Activated T-cell treated with anti-CD3 and anti-CD28 coated beads, Interleukin-2, amount 50 U/mL, for 24 hours (primary cell): ENCODE measurements around the gene PTPRK.

Source experiments
- DNase-seq: peaks from one replicate; pipeline ENCODE4 v3.0.0-alpha.2; 2020
- H3K27ac Mint-ChIP-seq: 2 replicates; pipeline ENCODE4 v1.8.0; 2020; ENCODE audit warnings: mild to moderate bottlenecking, mixed read lengths
- H3K27me3 Mint-ChIP-seq: 2 replicates; pipeline ENCODE4 v1.8.0; 2020; ENCODE audit warnings: mixed read lengths
- H3K36me3 Mint-ChIP-seq: 2 replicates; pipeline ENCODE4 v1.8.0; 2020; ENCODE audit warnings: low read depth, mixed read lengths
- H3K4me1 Mint-ChIP-seq: 2 replicates; pipeline ENCODE4 v1.8.0; 2020; ENCODE audit warnings: low read depth, mixed read lengths
- H3K4me3 Mint-ChIP-seq: 2 replicates; pipeline ENCODE4 v1.8.0; 2020; ENCODE audit warnings: mild to moderate bottlenecking, moderate library complexity, mixed read lengths
- H3K9me3 Mint-ChIP-seq: 2 replicates; pipeline ENCODE4 v1.8.0; 2020; ENCODE audit warnings: mixed read lengths

Gene PTPRK

DNA sequence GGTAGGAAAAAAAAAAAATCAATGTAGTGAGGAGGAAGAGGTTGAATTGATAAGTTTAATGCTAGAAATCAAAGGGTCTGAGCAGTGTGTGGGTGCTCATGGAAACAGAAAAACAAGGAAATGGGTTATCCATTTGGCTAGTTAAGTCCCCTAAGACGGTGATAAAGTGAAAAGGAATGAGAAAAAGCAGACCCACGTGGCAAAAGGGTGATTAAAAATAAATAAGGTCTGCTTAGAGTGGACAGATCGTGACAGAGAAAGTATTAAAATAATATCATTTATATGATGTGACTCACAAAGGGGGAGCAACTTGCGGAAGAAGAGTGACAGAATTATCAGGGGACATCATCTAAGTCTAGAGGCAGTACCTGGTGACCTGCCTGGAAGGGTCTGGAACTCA, 367.8 kb downstream of the PTPRK start:
- Mint-ChIP-seq H3K36me3 (no peaks in the 10 kb centered on the region), H3K4me1 (peaks cover 1% of the 10 kb centered on the region), H3K27me3 (no peaks in the 10 kb centered on the region), H3K9me3 (no peaks in the 10 kb centered on the region), H3K4me3 (no peak overlapping the region), H3K27ac (no peak overlapping the region)
- DNase-seq: no peak

DNA sequence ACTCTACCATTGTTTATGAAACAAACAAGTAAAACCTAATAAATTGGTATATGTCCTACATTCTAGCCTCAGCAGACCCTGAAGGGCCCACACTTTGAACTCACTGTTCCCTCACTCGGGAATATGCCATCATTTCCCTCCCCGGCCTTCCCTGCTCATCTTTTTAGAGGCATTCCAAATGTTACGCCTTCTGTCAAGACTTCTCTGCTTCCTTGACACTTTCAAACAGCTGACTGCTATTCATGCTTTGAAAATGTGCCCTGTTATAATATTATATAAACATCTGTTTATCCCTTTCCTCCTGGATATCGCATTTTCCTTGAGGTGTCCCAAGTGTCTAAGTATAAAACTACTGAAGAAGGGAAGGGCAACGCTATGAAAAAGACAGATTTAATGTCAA, 370.0 kb downstream of the PTPRK start:
- no peak for DNase-seq
- Mint-ChIP-seq H3K27me3 (no peaks in the 10 kb centered on the region), H3K27ac (no peak overlapping the region), H3K4me3 (no peak overlapping the region), H3K9me3 (no peaks in the 10 kb centered on the region), H3K36me3 (no peaks in the 10 kb centered on the region), H3K4me1 (no peaks in the 10 kb centered on the region)

DNA sequence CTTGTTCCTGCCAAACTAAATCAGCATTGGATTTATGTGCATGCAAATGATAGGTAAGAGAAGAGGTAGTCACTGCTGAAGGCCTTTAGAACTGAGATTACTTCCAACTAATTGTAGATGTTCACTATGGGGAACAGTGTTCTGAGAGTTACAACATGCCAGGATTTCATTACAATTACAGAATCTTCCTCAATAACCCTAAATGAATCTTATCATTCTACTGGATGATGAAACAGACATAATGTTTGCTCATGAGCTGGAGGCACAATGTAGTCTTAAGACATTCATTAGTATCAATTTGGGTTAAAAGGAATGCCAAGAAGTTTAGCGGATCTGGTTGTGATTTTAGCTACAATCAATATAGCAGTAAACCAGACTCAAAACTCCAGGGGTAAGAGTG, 370.6 kb downstream of the PTPRK start:
- Mint-ChIP-seq H3K4me1 (peaks cover 2% of the 10 kb centered on the region), H3K36me3 (no peaks in the 10 kb centered on the region)

DNA sequence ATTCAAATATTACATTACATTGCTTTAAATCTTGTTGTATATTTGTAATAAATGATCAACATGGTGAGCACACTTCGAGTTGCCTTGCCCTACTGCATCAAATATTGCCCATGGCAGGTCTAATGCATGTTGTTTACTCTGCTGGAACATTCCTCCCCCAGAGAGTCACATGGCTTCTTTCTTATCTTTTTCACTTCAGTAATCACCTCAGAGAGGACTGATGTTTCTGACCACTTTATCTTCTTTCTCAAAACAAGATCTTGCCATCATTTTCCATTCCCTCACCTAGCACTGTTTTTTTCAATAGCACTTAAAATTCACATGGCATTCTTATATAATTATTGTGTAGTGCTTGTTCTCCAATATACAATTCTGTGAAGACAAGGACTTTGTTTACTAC, 376.1 kb downstream of the PTPRK start:
- Mint-ChIP-seq H3K4me1 (peaks cover 11% of the 10 kb centered on the region), H3K4me3 (no peak overlapping the region), H3K27ac (no peak overlapping the region), H3K36me3 (no peaks in the 10 kb centered on the region), H3K9me3 (no peaks in the 10 kb centered on the region), H3K27me3 (no peaks in the 10 kb centered on the region)
- DNase-seq: no peak

More for the DNA sequence above, 370.6 kb downstream of the PTPRK start:
- DNase-seq: no peak
- H3K4me3 Mint-ChIP-seq: no peak overlapping the region
- no peaks in the 10 kb centered on the region for H3K27me3 Mint-ChIP-seq
- H3K27ac Mint-ChIP-seq: no peak overlapping the region
- no peaks in the 10 kb centered on the region for H3K9me3 Mint-ChIP-seq

DNA sequence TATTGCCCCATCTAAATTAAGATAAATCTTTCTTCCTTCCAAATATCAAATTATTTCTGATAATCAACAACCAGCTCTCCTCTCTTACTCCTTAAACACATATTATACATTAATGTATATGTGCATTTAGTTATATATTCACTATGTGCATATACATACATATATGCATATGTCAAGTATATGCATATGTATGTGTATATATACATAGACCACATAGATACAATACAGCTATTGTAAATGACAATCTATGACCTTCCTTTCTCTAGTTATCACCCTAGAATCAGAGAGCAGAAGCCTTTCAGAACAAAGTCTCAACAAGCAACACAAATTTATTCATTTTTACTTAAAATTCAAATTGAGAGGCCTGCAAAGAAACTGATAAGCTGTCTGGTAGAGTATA, 378.5 kb downstream of the PTPRK start:
- no peaks in the 10 kb centered on the region for H3K9me3 Mint-ChIP-seq
- no peak overlapping the region for H3K4me3 Mint-ChIP-seq
- H3K36me3 Mint-ChIP-seq: no peaks in the 10 kb centered on the region
- no peaks in the 10 kb centered on the region for H3K27me3 Mint-ChIP-seq
- H3K27ac Mint-ChIP-seq: no peak overlapping the region
- H3K4me1 Mint-ChIP-seq: peaks cover 11% of the 10 kb centered on the region
- no peak for DNase-seq

DNA sequence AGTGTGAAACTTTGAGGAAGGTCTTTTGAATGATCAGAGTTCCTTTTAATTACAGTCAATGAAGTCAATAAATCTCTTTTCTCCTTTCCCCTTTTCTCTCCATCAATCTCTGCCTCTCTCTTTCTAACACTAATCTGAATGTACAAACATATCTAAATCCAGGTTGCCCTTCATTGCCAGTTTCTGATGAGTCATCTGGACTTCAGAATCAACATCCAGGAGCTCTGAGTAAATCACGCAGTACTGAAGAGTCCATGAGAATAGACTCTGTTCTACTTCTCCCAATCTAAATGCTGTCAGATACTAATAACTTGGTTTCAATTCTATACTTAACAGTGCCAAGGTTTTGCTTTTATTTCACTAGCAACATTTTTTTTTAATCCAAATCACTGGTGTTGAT, 380.9 kb downstream of the PTPRK start:
- Mint-ChIP-seq H3K4me1 (peaks cover 8% of the 10 kb centered on the region), H3K9me3 (no peaks in the 10 kb centered on the region), H3K4me3 (no peak overlapping the region), H3K27ac (no peak overlapping the region), H3K27me3 (no peaks in the 10 kb centered on the region), H3K36me3 (no peaks in the 10 kb centered on the region)
- no peak for DNase-seq

DNA sequence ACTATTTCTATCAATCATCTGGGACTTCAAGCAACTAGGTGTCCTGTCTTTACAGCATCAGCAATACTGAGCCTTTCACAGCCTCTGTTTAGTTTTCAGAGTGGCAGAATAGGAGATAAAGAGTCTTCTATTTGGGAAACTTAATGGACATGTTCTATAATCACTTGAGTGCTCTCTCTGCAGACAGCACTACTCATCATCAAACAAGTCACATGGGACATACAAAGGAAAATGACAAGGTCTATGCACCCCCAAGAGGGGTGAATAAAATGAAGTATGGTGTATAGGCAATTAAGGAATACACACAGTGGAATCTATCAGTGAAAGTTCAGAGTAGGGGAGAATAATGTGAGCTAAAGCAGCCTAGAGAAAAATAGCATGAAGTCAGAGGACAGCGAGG, 381.7 kb downstream of the PTPRK start:
- no peak for DNase-seq
- H3K4me3 Mint-ChIP-seq: no peak overlapping the region
- no peaks in the 10 kb centered on the region for H3K36me3 Mint-ChIP-seq
- H3K9me3 Mint-ChIP-seq: no peaks in the 10 kb centered on the region
- H3K4me1 Mint-ChIP-seq: peaks cover 1% of the 10 kb centered on the region
- H3K27ac Mint-ChIP-seq: no peak overlapping the region
- H3K27me3 Mint-ChIP-seq: no peaks in the 10 kb centered on the region

DNA sequence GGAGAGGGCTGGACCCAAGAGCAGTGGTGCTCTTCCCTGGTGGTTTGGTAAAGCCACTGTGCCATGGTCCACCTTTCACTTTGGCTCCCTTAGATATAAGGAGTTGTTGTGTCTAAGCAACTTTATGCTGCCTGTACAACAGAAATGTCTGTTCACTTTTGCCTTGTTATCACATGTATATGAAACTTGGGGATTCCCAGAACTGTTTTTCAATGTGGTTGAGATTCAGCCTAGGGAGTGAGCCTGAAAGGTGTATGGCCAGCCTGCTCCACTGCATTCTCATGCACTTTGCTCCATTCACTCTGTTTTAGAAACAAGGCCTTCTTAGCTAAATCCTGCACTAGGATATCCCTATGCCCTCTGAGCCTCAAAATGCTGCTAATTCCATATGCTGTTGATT, 385.1 kb downstream of the PTPRK start:
- H3K4me1 Mint-ChIP-seq: peaks cover 4% of the 10 kb centered on the region
- no peak overlapping the region for H3K4me3 Mint-ChIP-seq
- no peaks in the 10 kb centered on the region for H3K36me3 Mint-ChIP-seq

DNA sequence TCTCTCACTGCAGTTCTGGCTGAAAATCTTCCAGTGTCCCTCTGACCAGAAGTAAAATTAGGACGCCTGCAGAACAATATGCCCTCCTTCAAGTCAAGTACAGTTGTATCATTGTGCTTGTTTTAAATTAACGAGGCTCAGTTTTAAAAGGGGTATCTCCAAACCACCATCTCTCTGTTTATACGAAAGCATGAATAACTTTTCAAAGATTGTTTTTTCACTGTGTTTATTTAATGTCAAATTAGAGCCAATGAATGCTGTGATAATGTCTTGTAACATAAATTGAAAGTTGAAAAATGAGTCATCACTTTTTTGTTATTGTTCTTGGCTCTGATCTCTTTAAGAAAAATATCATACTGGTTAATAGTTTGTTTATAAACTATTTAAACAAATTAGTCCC, 388.8 kb downstream of the PTPRK start:
- Mint-ChIP-seq H3K4me1 (peaks cover 6% of the 10 kb centered on the region), H3K9me3 (peaks cover 2% of the 10 kb centered on the region), H3K4me3 (no peak overlapping the region), H3K27ac (no peak overlapping the region), H3K27me3 (no peaks in the 10 kb centered on the region), H3K36me3 (no peaks in the 10 kb centered on the region)
- DNase-seq: no peak

More for the DNA sequence above, 385.1 kb downstream of the PTPRK start:
- DNase-seq: no peak
- no peaks in the 10 kb centered on the region for H3K27me3 Mint-ChIP-seq
- H3K27ac Mint-ChIP-seq: no peak overlapping the region
- H3K9me3 Mint-ChIP-seq: peaks cover 2% of the 10 kb centered on the region

DNA sequence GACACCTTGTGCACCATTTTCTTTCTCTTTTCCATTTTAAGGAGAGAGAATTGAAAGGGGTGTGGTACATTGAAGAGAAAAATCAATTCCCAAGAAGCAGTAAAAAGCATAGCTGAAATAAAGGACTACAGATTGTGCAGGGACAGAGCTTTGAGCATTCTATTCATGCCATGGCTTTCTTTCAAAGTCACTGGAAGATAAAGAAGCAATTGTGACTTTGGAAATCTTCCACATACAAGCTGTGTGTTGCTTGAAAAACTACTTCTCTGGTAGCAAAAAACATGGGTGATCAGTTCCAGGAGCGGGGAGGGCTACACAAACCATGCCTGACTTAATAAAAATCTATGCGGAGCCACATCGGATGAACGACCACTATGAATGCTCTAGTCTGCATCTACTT, 389.4 kb downstream of the PTPRK start:
- Mint-ChIP-seq H3K27ac (no peak overlapping the region), H3K36me3 (no peaks in the 10 kb centered on the region), H3K4me3 (no peak overlapping the region), H3K27me3 (no peaks in the 10 kb centered on the region), H3K9me3 (peaks cover 2% of the 10 kb centered on the region), H3K4me1 (peaks cover 6% of the 10 kb centered on the region)
- DNase-seq: no peak

DNA sequence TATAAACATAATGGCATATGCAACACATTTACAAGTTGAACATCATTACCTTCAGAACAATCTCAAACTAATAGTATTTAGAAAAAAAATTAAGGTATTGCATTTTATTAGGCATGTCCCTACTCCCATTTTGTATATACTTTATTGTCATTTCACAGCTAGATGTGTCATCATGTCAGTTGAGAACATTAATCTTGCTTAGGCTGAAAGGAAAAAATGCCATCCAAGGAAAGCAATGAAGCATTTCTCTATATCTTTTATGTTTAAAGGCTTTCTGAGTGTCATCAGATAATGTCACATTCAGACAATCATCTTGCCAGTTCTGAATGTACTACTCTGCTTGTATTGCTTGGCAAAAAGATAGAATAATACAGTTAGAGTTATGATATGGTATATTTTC, 390.7 kb downstream of the PTPRK start:
- no peak for DNase-seq
- Mint-ChIP-seq H3K4me3 (no peak overlapping the region), H3K27ac (no peak overlapping the region), H3K4me1 (peaks cover 11% of the 10 kb centered on the region), H3K27me3 (no peaks in the 10 kb centered on the region), H3K36me3 (no peaks in the 10 kb centered on the region), H3K9me3 (peaks cover 2% of the 10 kb centered on the region)

DNA sequence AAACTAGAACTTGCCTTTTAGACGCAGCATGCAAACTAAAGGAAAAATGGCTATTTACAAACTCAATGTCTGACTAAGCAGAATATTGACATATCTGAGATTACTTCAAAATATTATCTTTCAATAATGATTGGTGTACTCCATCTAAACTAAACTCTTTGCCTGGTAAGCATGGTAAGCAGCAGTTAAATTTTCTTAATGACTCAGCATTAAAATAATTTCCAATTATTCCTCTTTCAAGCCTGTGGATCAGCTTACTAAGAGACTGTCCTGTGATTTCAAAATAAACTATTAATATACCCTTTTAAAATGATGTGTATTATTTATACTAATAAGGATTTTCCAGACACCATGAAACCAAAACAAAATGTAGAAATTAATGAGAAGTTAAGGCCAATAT, 392.7 kb downstream of the PTPRK start:
- no peaks in the 10 kb centered on the region for H3K27me3 Mint-ChIP-seq
- H3K27ac Mint-ChIP-seq: no peak overlapping the region
- H3K4me1 Mint-ChIP-seq: peaks cover 13% of the 10 kb centered on the region
- H3K36me3 Mint-ChIP-seq: no peaks in the 10 kb centered on the region
- H3K9me3 Mint-ChIP-seq: peaks cover 2% of the 10 kb centered on the region
- no peak for DNase-seq
- H3K4me3 Mint-ChIP-seq: no peak overlapping the region

DNA sequence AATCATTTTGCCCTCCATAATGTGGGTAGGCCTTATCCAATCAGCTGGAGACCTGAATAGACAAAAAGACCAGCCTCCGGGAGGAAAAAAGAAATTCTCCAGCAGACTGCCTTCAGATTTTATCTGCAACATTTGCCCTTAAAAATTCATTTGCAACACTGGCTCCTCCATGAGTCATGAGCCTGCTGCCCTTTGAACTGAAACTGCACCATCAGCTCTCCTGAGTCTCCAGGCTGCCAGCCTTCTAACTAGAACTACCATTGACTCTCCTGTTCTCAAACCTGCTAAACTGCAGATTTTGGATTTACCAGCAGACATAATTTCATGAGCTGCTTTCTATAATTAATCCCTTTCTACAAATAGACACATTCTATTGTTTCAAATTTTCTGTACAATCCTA, 395.7 kb downstream of the PTPRK start:
- Mint-ChIP-seq H3K27me3 (no peaks in the 10 kb centered on the region), H3K9me3 (no peaks in the 10 kb centered on the region), H3K27ac (no peak overlapping the region), H3K36me3 (no peaks in the 10 kb centered on the region), H3K4me3 (no peak overlapping the region), H3K4me1 (peaks cover 17% of the 10 kb centered on the region)
- DNase-seq: no peak

DNA sequence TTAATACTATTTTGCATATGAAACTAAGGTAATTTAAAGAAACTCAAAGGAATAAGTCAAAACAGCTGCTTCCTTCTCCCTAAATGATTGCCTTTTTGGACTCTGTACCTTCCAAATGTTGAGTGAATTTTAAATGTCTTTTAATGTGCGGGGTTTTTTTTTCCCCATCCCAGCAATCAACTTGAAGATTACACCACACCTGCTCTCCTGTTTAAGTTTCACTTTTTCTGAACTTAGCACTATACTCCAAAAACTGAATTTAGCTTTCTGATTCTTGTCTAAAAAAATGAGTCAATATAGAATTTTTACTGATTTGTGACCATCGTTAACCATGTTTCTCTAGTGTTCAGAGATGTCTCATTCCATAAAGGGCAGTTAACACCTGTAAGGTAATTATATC, 398.8 kb downstream of the PTPRK start:
- Mint-ChIP-seq H3K9me3 (no peaks in the 10 kb centered on the region), H3K36me3 (no peaks in the 10 kb centered on the region), H3K4me1 (peaks cover 22% of the 10 kb centered on the region), H3K4me3 (no peak overlapping the region), H3K27me3 (no peaks in the 10 kb centered on the region), H3K27ac (no peak overlapping the region)
- no peak for DNase-seq

DNA sequence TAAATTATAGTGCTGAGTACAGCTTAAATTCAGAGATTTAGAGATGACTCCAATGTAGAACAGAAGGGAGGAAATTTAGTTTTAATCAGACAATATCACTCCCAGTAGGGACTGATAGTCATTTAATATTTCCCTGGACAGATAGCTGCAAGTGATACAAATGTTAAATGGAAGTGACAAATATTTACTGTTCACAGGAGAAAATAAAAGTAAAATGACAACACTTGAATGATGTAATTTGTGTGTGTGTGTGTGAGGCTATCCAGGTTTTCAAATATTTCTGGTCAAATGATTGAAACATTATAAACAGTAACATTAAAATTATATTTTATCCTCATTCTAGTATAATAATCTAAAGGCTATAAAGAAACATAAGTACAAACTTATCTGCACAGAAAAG, 399.2 kb downstream of the PTPRK start:
- no peaks in the 10 kb centered on the region for H3K27me3 Mint-ChIP-seq
- no peak overlapping the region for H3K4me3 Mint-ChIP-seq
- H3K9me3 Mint-ChIP-seq: no peaks in the 10 kb centered on the region
- no peak overlapping the region for H3K27ac Mint-ChIP-seq
- H3K4me1 Mint-ChIP-seq: peaks cover 22% of the 10 kb centered on the region
- no peaks in the 10 kb centered on the region for H3K36me3 Mint-ChIP-seq
- no peak for DNase-seq

DNA sequence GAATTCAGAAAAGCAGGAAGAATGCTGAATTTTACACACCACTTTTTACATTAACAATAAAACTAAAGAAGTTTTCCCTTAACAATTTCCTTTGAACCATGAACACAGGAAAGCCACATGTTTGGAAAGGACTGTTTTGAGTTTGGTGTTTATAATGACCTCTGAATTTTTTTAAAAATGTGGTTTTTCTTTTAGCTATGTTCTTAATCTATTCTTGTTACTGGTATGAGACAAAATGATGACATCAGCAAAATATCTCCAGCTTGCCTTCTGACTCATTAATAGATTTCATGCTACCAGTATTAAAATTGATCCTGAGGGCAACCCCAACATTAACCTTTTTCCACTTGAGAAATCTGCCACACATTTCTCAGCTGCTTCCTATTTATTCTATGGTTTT, 402.0 kb downstream of the PTPRK start:
- H3K4me1 Mint-ChIP-seq: peaks cover 14% of the 10 kb centered on the region
- H3K27me3 Mint-ChIP-seq: no peaks in the 10 kb centered on the region
- no peak for DNase-seq
- H3K36me3 Mint-ChIP-seq: no peaks in the 10 kb centered on the region
- no peak overlapping the region for H3K4me3 Mint-ChIP-seq
- H3K27ac Mint-ChIP-seq: no peak overlapping the region
- H3K9me3 Mint-ChIP-seq: peaks cover 5% of the 10 kb centered on the region
